ENCODE measurements around the gene TBC1D10A.

The TBC1D10A gene

DNA sequence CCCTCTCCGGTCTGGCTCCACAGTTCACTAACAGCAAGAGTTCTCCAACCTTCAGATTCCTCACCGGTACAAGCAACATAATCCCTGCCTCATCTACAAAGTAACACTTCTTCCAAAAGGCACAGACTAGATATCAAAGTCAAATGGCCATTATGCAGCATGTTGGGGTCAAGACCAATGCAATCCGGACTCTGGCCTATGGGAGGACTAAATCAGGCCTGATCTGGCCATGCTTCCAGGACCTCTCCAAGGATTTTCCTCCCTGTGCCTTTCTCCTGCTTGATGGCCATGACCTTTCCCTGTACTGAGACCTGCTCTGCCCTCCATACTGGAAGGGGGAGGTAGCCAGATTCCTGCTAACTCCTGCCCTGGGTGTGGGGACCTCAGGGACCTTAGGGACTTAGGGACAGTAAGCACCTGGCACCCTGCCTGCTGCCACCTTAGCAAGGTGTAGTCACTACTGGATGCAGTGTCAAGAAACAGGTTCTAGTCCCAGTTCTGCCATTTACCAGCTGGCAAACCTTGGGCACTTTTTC lies 6.7 kb downstream of the TBC1D10A start:
- DNase-seq, result no peak

DNA sequence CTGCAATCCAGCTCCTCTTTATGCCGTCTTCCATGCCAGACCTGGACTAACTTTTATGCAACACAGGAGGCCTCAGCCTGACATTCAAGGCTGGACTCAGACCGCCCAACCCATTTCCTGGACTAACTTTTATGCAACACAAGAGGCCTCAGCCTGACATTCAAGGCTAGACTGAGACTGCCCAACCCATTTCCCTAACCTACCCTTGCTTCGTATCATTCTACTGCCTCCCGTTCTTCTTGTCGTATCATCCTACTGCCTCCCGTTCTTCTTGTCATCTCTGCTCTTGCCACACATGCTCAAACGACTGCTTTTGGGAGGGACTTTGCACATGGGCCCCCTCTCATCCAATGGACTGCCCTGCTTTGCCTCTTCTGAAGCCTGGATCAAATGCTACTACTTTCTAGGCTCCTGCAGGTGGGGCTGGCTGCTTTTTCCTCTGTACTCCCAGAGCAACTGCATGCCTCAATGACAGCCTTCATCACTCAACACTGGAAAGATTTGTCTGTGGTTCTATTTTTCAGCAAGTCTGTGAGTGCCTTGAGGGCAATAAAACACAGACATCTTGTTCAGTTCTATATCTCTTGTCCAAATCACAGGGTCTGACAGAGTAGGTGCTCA lies 7.8 kb downstream of the TBC1D10A start:
- no peak for DNase-seq

DNA sequence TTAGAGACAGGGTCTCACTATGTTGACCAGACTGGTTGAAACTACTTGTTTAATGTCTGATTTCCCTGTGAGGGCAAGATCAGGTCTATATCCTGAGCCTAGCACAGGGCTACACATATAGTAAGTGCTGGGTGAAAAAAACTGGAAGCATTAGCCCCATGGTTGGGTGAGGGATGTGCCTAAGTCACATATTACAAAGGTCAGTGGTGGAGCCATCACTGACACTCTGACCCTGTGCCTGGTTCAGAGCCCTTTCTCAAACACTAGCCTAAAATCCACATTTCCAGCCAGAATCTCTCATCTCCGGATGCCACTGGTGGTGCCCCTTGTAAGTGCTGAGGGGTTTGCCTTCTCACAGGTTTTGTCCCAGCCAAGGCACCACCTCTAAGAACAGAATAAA lies 9.0 kb downstream of the TBC1D10A start:
- DNase-seq, result no peak

DNA sequence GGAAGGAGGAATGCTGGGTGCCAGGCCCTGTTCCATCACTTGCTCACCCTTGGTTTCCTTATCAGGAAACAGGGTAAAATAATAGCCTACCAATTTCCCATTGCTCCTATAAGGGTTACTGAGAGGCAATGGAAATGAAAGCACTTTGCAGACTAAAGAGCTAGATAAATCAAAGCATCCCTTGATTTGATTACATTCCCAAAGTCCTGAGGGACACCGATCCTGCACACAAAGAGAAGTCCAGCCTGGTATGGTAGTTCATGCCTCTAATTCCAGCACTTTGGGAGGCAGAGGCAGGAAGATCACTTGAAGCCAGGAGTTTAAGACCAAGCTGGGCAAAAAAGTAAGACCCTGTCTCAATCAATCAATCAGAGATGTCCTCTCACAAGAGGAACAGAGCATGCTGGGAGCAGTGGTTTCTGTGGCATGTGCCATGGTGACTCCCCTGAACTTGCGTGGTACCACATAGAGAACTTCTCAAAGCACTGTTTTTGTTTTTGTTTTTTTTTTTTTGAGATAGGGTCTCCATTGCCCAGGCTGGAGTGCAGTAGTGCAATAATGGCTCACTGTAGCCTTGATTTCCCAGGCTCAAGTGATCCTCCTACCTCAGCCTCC lies 10.7 kb downstream of the TBC1D10A start:
- DNase-seq, result no peak

DNA sequence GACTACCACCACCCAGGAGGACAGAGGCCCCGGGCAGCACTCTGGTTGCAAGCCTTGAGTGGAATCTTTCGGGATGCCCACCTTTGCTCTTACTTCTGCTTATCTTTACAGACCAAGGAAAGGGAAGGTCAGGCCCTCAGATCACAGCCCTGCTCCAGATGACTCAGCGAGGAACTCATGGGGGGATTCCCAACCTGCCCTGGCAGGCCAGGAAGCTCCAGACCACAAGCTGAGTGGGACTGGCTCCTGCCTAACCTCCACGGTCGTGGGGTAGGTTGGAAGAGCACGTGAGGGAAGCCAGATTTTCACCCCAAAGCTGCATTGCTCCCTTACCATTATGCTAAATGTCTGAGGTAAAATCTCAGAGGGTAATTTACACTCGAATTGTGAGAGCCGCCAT lies 11.8 kb downstream of the TBC1D10A start:
- DNase-seq, result no peak

DNA sequence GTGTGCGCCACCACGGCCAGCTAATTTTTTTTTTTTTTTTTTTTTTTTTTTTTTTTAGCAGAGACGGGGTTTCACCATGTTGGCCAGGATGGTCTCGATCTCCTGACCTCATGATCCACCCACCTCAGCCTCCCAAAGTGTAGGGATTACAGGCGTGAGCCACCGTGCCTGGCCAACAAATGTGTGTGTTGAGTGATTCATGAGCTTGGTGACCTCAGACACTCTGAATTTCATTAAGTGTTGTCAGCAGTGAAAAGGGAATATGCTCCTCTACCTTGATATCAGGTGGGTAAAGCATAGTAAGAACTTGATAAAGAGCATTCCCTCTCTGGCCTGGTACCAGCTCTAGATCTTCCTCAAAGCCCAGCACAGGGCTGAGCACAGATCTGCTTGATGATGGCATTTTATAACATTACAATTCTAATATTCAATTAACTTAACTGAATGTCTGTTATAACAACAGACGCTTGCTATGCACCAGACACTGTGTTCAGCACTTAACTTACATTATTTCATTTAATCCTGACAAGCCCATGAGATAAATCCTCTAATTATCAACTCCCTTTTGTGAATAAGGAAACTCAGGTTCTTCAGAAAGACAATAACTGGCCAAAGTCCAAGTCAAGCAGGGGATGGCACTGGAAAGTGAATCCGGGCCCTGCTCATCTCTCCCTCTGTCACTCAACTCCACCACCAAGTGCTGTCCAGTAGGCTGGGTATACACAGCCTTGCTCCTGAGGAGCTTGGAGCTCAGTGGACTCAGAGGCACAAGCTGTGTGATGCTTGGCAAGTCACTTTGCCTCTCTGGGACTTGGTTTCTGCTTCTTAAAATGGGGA lies 13.0 kb downstream of the TBC1D10A start:
- no peak for DNase-seq

DNA sequence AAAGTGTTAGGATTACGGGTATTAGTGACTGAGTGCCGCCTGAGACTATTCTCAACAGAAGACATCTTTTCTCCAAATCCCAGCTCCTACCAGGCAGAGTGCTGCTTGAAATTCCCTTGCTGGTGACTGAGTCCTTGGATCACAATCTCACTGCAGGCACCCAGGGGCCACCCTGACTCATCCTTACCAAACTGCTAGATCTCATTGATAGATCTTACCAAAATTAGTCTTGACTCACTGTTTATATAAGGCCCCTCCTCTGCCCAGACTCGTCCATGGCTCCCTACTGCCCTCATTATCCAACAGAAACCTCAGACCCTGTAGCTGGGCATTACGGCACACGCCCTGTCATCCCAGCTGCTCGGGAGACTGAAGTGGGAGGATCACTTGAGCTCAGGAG lies 14.7 kb downstream of the TBC1D10A start:
- no peak for DNase-seq

DNA sequence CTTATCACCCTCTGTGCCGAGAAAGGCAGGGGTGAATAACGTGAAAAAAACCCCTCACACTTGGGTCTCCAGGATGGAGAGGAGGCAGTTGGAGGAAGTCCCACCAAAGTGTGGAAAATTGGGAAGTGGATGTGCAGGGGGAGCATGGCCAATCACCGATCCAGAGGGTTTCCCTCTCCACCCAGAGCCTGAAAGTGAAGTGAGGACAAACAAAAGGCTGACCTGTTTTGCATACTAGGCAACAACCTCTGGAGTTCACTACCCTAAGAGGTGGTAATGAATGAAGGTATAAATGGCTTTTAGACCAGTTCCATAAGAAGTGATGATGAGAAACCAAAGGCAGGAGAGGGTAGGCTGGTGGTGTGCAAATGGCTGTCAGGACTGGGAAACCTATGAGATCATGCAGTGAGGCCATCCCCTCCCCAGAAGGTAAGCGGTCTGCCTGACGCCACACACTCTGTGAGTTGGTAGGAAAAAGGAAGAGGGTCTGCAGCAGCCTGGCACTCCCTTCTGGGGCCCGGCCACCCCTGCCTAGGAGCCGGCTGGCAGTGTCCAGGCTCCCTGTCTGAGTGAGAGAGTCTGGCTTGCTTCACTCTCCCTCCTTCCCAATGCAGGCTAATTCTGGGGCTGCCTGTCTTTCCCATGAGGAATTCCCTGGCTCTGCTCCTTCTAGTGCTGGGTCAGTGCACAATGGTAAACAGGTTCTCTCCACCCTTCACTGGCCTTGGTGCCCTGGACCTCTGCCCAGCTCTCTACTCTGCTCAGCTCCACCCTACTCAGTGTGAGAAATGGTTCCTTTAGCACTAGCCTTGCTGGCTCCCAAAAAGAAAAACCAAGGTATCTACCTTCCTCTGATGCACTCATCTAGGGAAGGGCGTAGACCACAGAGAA lies 15.6 kb downstream of the TBC1D10A start:
- DNase-seq, result no peak

DNA sequence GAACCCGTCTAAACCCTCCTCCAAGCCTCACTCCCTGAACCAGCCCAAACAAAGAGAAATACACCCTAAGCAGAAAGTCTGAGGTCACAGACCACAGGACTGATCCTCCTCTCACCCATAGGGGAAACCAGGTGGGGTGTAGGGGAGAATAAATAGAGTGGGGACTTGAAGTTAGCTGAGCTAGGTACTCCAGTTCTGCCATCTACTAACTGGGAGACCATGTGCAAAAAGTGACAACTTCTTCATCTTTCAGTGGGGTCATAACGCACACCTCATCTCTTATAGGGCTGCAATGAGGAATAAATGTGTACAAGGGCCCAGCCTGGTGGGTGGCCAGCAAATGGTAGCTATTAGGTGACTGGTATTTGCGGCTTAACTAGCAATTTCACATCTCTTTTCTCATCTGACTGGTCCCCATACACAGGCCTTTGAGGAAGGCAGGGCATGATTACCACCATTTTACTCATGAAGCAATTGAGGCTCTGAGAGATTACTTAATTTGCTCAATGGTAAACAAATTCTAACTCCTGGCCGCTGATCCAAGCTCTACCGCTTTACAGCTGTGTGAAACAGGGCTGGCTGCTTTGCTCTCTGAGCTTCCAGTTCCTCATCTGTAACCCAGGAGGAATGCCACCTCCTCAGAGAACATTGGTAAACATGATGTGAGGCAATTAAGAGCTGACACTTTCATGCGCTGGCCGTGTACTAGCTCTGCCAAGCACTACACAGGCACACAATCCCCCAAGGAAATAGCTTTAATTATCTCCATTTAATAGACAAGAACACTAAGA lies 16.6 kb downstream of the TBC1D10A start:
- DNase-seq, result peak in 1 of 2 experiments; percentile 3

DNA sequence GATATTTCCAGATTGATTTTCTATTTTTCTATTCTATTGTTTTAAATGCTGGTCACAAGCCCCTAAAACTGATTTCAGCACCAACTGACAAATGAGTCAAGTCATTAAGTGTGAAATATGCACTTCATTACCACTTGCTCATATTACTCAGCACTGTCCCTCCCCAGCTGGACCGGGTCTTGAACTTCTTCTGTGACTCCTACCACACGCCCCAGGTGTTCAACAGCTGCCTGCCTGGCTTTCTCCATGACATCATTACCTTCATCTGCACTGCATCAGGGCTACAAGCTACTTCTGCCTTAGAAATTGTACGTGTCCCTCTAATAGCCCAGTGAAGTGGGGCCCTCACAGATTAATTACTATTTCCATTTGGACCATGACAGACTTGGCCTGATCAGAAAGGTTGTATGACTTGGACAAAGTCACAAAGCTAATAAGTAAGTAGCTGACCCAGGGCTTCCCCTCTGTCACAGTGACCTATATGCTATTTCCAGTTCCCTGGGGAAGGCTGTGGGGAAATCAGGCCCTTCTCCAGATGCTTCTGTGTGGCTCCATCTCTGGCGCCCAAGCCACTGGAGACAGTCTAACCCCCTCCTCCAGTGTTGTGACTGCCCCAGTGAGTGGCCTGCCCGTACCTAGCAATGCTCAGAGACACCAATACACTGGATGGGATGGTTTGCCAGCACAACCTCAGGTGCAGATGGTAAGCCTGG lies 18.1 kb downstream of the TBC1D10A start:
- DNase-seq, result no peak

DNA sequence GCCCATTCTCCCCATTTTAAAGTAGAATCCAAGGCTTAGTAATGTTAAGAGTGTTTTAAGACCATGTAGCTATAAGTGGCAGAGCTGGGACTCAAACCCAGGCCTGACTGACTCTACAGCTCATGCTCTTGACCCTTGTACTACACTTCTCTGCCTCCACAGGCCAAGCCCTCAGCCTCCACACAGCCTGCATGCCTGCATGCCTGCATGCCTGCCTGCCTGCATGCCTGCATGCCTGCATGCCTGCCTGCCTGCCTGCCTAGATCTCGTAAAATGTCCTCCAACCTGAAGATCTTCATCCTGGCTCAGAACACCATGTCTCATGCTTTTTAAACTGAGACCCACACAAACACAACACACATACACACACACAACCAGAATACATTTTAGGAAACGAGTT lies 18.6 kb downstream of the TBC1D10A start:
- DNase-seq, result no peak

DNA sequence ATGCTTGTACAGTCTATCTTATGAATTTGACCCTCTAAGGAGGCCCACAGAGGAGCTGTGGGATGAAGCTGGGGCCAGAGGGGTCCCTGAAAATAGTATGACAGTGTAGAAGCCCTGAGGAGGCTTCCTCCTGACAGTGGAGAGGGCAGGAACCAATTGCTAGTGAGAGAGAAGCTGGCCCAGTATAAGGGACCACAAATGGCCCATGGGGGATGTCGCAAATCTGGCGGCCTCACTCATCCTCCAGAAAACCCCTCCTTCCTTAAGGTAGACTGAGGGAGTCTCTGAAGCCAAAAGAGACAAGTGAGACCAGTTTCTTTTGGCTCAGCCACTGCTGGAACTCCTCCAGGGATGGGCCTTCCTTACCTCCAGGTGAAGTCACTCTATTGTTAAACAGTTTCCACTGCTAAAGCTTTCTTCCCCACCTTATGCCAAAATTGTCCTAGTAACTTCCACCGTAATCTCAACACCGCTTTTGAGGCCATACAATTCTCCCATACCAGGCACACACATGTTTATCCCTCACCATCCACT lies 19.6 kb downstream of the TBC1D10A start:
- no peak for DNase-seq

DNA sequence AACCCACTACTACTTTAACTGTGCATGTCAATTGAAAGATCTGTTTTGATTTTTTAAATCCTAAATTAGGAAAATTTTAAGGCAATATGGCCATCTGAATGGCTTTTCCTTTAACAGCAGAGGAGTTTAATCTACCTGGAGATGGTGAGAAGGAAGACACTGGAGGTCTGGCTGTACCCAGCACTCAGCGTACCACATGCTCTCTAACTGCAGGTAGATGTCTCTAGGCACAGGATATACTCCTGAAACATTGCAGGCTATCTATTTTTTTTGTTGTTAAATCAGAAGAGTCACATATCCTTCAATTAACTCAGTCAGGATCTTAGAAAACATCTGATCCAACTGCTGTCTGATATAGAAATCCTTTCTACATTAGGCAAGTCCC lies 20.1 kb downstream of the TBC1D10A start:
- no peak for DNase-seq

DNA sequence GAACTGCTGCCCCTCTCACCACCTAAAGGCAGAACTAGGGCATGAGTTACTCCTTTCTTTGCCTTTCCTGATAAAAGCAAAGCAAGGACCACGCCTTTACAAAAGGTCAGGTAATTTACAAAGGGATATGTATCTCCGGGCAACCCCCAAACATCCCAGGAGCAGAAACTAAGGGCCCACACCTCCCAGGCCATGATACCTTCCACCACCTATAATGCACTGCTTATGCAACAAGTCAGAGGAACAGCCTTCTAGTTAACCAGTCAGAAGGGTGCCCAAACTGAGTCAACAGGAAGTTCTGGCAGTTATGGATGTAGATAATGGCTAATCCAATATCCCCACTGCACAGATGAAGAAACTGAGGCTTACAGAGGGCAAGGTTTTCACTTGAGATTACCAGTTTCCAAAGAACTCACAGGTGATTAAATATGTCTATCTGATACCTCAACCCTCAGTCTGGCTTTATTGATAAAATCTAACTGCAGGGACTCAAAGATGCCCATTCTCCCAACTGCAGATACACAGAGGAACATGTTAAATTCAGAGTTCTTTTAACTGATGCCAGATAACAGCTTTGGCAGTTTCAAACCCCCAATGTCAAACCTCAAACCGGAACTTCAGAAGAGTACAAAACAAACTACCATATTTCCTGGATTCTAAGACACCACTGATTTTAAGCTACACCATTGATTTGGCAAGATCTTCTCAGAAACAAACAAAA lies 20.7 kb downstream of the TBC1D10A start:
- DNase-seq, result no peak

DNA sequence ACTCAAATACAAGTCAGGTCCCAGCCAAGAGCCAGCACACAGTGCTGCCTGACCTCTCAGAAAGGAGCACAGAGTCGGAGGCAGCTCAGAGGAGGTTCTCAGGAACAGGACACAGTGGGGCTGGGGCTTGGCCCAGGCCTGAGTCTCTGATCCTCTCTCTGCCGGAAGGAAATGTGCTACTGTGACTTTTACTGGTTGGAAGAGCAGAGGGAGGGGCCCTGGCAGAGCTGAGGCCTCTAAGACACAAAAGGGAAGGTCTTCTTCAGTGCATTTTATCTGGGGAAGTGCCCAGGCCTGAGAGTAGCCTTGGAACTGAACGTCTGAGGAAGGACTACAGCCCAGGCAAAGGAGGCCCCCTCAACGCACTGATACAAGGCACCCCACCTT lies 21.2 kb downstream of the TBC1D10A start:
- DNase-seq, result no peak

DNA sequence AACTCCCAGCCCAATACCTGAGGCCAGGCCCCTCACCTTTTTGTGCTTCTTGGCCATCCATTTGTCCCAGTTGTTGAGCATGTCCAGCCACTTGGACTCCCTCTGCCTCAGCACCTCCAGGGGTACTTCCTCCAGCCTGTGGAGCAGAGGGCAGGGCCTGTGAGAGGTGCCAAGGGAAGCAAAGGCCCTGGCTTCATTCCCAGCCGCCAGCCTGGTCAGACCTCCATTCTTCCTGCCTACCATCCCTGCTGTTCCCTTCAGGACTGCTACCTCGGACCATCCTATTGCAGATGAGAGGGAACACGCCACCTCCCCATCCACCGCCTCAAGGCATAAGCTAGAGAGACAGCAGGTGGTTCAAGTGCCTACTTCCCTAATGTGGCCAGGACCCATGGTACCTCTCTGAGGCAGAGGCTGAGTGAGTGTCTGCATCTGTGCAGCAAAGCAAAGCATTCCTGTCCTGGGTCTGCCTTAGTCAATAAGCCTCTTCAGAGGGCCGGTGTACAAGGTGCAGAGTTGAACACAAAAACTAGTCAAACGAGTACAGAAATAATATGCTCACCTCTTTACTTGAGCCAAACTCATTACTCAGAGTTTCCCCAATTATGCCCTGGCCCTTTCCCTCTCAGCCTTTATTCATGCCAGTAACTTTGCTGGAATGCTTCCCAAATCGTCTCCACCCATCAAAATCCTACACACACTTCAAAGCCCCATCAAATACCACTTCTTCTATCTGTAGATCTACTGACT lies 22.1 kb downstream of the TBC1D10A start:
- no peak for DNase-seq

DNA sequence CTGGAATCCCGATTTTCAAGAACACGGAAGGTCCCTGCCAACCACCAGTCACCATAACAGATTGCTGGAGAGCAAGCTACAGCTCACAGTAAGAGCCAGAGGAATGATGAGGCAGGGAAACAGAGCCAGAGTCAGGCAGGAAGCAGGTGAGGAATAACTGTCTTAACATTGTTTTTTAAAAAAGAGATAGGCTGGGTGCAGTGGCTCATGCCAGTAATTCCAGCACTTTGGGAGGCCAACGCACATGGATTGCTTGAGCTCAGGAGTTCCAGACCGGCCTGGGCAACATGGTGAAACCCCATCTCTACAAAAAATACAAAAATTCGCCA lies 24.0 kb downstream of the TBC1D10A start:
- no peak for DNase-seq

DNA sequence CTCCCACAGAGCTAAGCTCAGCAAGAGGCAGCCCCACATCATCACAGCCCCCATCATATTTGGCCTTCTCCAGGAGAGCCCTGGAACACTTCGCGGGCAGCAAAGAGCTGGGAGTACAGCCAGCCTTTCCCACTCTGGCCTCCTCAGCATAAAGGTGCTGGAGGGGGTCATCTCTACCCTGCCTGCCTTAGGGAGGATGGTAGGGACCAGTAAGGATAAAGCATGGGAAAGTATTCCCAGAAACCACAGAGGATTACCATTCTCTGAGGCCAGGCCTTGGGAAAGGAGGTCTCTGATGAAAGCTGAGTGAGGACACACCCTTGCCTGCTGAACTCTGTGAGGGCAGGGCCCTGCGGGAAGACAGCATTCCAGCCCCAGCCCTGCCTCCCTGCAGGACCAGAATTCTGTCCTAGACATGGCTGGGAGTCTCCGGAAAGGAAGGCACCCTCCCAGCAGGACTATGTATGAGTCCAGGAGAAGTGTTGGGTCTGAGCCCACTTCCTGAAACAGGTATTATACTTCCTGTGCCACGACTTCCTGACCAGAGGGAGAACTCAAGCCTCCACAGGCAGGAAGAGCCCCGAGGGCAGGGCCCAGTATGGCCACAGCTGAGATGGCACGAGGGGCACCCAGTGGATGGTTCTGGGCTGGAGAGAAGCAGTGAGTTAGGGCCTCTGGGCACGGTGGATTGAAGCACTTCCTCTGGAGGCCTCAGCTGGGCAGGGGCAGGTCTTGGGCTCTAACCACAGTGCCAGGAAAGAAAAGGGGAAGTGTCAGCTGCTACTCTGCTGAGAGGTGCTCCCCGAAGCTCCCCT lies 24.5 kb downstream of the TBC1D10A start:
- DNase-seq, result no peak

DNA sequence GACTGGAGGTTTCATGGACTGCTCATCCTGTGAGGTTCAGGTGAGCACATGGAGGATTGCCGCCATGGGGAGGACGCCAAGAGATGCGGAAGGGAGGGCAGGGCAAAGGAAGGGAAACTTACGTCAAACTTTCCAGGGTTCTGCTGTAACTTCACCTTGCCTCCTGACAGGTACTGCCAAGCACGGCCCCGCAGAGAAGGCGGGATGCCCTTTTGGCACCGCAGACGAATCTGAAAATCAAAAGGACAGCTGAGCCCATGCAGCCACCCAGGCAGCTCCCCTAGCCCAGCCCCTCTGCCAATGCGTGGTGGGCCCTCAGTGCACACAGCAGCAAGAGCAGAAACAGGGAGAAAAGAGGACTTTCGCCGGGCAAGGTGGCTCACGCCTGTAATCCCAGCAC lies 27.4 kb downstream of the TBC1D10A start:
- no peak for DNase-seq
